IPS-18c (cell line): Measurements from ENCODE around the gene IFT20.
A peak's percentile ranks its signal among the peaks of the same experiment; 100 is the strongest.
"Not testable (repeated sequence)": the region's sequence is repeated elsewhere in the genome, so short reads cannot be mapped to it uniquely, and the experiment has no call there.

Experiments
- H3K4me3 ChIP-seq: 2 replicates; pipeline ENCODE4 v1.7.0; 2013; ENCODE audit warnings: low read depth, mild to moderate bottlenecking, low read length, moderate library complexity; ENCODE audit not compliant: insufficient read depth
- H3K9me3 ChIP-seq: one replicate; pipeline ENCODE4 v1.6.1; 2013; ENCODE audit warnings: mild to moderate bottlenecking, low read length, moderate library complexity; ENCODE audit not compliant: control insufficient read depth, insufficient read depth

The IFT20 gene

DNA sequence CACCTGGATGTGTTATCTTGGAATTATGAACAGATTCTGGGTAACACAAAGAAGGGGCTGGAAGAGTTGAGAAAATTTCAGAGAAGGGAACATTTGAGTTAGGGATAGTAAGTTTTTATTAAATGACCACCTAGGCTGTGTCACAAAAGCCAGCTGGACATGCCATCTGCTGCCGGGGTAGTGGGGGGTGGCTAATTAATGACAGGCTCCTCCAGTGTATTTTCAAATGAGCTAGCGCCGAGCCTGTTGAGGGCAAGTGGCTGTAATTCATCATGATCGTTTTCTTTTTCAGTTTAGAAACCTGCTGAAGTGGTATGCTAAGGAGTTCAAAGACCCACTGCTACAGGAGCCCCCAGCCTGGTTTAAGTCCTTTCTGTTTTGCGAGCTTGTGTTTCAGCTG lies 10.1 kb downstream of the IFT20 start:
- Histone ChIP-seq H3K4me3 (no peak overlapping the region), H3K9me3 (peaks cover 2% of the 10 kb centered on the region)

DNA sequence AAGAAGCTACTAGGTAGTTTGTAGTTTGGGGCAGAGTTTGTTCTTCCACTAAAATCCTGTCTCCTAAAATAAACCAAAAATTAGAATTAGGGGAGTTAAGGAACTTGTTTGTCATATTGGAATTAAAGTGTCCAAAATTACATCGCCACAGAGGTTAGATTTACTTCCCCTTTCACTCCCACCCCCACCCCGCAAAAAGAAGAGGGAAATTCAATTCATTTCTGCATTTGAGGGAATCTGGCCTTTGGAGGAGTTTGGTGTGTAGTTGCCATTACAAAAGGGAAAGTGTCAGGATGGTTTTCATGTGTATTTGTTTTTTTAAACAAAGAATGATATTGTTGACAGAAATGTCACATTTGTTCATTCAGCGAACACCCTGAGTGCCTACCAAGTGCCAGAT lies 10.5 kb downstream of the IFT20 start:
- Histone ChIP-seq H3K4me3 (no peak overlapping the region), H3K9me3 (peaks cover 2% of the 10 kb centered on the region)

DNA sequence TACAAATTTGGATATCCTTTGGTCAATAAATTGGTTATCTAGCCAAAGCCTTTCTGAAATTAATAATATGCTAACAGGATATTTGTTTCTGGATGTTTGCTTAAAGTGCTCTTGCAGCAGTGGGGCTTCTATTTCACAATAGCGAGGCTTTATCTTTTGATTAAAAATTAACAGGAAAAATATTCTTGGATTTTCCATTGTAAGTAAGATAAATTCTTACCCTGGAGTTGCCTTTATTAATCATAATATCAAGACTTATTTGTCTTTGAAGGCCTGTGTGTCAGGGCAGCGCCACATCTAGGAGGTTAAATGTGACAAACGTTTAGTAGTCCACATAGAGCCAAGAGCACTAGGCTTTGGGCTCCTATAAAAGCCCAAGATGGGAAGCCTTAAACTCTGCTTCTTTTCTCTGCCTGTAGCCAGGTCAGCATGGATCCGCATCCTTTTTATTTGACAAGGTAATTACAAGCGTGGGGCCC lies 11.0 kb downstream of the IFT20 start:
- H3K9me3 ChIP-seq: peaks cover 2% of the 10 kb centered on the region
- H3K4me3 ChIP-seq: no peak overlapping the region

DNA sequence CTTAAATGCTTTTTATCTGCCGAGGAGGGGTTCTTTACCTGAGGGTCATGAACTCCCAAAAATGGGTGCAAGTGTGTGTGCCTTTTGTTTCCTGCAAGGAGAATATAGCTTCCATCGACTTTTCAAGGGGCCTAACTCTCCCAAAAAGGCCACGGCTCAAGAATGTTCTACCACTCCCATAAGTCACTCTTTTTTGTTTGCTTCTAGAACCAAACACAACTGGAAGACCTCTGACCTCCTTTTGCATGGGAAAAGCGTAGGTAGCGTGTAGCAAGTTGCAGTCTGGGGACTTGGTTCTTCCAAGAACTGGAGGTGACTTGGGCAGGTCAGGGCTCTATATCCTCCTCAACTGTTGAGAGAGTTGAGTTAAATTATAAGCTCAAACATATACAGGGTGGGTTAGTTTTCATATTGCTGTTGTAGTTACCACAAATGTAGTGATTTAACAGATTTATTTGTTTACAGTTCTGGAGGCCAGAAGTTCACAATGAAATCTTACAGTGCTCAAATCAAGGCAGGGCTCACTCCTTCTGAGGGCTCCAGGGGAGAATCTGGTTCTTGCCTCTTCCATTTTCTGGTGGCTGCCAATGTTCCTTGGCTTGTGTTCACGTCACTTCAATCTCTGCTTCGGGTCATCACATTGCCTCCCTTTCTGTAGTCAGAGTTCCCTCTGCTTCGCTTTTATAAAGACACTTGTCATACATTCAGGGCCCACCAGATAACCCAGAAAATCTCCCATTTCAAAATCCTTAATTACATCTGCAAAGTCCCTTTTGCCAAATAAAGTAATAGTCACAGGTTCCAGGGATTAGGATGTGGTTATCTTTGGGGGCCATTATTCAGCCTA lies 14.8 kb downstream of the IFT20 start:
- Histone ChIP-seq H3K4me3 (peak overlapping the region; percentile 81), H3K9me3 (no peaks in the 10 kb centered on the region)

DNA sequence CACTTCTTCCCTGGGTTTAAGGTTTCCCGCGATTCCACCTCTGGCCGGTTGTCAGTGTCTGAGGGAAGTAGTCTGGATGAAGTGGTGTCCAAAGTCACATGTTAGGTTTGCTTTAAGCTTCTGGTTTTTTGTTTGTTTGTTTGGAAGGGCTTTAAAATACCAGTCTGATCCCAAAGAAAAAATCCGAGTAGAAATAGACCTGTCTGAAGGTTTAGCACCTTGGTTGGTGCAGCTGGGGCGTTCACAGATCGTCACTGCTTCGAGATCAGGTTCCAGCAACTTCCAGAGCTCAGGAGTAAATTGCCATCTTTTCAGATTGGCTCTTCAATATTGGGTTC lies 15.7 kb downstream of the IFT20 start:
- Histone ChIP-seq H3K4me3 (peak overlapping the region; percentile 81), H3K9me3 (no peaks in the 10 kb centered on the region)

DNA sequence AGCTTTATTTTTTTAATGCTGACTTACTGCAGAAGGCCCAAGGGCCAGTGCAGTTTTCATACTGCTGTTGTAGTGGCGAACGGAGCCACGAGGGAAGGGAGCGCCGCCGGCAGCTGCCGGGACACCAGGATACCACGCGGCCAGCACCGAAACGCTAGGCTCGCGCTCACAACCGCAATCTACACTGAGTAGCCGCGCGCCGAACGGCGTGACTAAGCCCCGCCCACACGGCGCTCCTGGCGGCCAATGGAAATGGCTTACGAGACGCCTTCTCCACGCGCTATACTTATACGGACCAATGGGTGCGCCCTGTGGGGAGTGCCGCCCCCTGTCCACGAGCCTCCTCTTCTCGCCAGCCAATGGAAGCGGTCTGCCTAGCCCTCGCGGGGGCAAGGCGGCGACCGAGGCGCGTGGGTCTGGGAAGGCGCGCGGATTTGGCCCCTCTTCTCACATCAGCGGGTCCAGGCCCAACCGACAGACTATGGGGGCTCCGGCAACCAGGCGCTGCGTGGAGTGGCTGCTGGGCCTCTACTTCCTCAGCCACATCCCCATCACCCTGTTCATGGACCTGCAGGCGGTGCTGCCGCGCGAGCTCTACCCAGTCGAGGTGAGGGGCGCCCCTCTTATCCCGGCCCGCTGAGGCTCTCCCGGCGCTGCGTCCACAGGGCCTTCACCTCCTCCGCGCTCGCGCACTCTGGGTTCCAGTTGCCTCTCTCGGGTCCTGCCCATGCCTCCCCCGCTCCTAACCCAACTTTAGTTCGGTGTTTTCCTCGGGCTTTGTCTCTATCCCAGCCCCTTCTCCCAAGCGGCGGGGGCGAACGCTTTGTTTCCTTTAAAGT lies 16.3 kb downstream of the IFT20 start, which contains the start of gene TMEM97:
Gene TMEM97, plus strand, starts transcription at position 442 of the 839 bp plus-strand sequence. Its CDS starts 40 bp downstream, at position 482.
- no peaks in the 10 kb centered on the region for H3K9me3 ChIP-seq
- H3K4me3 ChIP-seq: peak within 1 kb of the TSS; percentile 81

DNA sequence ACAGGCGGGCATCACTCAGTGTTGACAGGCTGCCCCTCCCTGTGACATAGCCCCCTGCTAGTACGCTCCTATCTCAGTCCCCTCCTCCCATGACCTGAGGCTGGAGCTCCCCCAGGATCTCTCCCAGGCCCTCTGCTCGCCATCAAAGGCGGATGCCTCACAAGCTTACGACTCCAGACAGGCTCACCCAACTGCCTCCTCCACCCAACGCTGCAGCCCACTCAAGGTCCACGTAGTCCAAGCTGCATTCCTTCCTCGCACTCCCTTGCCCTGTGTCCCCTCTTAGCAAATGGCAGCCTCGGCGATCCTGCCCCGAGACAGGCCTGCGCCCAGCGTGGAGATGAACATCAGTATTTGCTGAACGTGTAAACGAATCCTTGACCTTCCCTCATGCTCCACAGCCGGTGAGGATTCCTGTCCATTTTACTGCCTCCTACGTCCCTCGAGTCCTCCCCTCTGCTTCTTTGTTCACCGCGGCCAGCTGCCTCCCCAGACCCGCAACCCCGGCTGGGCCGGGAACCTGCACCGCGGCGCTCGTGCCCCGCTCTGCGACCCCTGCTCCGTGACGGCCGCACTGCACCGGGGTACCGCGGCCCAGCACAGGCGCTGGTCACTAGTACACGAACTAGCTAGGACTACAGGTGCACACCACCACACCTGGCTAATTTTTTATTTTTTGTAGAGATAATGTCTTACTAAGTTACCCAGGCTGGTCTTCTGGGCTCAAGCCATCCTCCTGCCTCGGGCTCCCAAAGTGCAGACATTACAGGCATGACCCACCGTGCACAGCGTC lies 17.1 kb downstream of the IFT20 start:
- Histone ChIP-seq H3K4me3 (peak overlapping the region; percentile 81), H3K9me3 (no peaks in the 10 kb centered on the region)

DNA sequence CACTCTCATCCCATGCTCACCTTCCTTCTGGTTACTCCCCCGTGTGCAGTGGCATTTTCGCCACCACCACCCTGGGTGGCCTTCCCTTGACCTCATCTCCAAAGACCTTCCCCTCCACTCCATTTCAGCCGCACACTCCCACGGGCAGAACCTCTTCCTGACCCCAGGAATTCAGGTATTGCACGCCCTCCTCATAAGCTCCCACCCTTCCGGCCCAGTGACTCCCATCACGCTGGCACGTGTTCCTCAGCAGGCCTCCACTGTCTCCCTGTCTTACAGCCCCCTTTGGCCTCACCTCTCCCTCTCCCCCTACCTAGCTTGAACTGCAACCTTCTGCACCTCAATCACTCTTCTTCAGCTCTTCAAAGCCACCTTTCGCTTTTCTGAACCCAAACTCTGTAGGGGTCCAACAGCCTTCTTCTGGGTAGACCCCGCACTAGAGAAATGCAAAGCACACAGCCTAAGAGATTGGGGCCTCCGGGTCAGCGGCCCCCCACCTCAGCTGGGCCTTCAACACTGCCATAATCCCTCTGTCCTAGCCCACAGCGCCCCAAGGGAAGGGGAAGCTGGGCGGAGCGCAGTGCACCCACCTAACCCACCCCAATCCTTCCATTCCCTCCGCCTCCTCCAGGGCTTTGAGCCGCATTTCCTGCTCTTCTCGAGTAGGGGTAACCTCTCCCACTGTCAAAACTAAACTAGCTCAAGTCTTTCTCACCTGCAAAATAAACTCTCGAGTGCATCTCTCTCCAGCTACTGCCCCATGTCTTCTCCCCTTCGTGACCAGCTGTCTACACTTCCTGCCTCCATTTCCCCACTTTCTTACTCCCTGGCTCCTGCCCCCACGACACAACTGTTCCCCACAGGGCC lies 17.9 kb downstream of the IFT20 start:
- Histone ChIP-seq H3K9me3 (no peaks in the 10 kb centered on the region), H3K4me3 (peak overlapping the region; percentile 81)

DNA sequence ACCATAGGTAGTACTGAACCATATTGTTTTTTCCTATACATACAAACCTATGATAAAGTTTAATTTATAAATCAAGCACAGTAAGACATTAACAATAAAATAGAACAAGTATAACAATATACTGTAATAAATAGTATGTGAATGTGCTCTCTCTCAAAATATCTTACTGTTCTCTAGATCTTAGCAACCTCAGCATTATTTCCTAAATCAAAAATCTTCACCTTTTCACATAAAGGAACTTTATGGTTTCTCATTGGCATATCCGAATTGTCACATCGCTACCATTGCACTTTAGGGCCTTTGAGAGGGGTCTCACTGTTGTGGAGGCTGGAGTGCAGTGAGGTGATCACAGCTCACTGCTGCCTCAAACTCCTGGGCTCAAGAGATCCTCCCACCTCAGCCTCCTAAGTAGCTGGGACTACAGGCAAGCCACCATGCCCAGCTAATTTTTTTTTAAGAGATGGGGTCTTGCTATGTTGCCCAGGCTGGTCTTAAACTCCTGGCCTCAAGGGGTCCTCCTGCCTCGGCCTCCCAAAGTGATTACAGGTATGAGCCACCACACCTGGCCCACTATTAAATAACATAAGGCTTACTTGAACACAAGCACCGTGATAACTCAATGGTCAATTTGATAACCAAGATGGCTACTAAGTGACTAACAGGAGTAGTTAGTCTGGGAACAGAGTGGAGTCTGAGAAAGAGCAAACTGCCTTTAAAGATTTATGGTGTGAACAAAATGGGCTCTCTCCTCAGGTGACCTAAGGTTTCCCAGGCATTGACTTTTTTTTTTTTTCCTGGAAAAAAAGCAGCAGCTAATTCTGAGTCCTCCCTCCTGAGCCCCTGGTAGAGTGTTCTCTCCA lies 19.2 kb downstream of the IFT20 start:
- H3K9me3 ChIP-seq: no peaks in the 10 kb centered on the region
- H3K4me3 ChIP-seq: no peak overlapping the region

DNA sequence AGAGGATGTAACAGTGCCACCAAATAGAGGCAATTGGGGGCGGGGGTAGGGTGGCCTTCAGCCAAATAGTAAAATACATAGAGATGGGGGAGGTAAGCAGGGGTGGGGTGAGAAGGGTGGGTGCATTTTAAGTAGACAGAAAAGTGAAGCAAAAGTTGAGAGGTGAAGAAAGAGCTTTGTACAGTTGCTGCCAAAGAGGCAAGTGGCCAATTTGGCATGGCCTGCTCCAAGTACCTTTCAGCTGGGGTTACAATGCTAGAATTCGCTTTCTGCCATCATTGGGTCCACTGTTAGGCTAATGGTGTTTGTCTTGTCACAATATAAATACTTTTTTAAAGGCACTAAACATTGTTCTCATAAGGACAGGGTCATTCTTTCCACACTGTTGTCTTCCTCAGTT lies 21.4 kb downstream of the IFT20 start:
- H3K9me3 ChIP-seq: no peaks in the 10 kb centered on the region
- no peak overlapping the region for H3K4me3 ChIP-seq

DNA sequence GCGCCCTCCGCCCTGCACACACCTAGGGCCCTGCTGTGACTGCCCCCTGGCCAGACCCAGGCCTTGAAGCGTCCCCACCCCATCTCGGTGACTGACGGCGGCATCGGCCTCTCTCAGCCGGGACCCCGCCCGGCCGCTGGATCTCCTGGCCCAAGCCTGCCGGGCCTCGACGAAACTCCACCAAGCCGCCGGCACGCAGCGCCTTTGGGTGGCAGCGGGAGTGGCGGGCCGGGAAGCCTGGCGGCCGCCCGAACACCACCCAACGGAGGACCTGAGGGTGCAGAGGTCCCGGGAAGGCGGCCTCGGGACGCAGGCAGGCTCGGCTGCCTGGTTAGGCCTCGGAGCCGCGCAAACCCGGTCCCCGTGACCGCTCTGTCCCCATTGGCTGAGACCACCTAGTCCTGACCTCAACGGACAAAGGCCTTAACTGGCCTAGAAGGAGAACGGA lies 28.3 kb downstream of the IFT20 start:
- H3K9me3 ChIP-seq: no peaks in the 10 kb centered on the region
- no peak overlapping the region for H3K4me3 ChIP-seq

DNA sequence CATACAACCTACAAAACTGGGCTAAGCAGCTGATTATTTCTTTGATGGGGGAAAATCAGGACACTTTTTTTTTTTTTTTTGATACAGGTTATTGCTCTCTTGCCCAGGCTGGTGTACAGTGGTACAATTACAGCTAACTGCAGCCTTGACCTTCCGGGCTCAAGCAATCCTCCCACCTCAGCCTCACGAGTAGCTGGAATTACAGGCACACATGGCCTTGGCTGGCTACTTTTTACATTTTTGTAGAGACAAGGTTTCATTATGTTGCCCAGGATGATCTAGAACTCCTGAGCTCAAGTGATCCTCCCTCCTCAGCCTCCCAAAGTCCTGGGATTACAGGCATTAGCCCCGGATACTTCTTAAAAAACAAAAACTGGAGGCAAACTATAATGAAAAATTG lies 36.8 kb downstream of the IFT20 start:
- Histone ChIP-seq H3K9me3 (no peaks in the 10 kb centered on the region), H3K4me3 (no peak overlapping the region)

DNA sequence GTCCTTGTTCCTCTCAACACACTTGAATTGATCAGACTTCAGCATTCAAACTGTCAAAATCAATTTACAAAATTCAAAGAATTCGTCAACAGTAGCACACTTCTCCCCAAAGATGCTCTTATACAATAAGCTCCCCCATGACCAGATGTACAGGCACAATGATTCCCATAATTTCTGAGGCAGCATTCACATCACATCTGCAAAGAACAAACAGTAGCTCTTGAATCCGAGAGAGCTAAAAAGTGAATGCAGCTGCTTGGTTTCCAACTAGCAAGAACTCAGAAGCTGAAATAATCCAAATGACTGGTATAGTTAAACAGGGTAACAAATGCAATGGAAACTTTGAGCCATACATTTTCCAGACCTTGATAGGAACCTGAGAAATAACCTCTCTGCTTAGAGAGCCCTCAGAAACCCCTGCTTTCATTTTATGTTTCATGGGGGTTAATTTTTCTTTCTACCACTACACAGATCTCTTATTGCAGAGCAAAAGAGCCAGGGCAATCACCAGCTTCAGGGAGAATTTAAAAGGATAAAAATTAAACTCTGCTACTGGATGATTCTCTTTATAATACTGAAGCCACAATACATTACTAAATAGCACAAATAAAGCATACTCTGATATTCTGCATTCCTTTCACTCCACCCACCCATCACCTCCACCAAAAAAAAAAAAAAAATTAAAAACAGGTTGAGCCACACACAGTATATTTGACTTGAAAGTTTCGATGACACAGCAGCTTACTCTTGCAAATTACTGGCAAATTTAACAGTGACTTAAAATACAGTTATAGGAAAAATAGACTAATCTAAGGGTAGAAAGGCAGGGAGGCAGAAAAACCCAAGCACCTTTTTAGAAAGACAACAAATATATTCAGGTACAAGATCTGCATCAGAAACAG lies 39.3 kb downstream of the IFT20 start:
- no peaks in the 10 kb centered on the region for H3K9me3 ChIP-seq
- H3K4me3 ChIP-seq: no peak overlapping the region

DNA sequence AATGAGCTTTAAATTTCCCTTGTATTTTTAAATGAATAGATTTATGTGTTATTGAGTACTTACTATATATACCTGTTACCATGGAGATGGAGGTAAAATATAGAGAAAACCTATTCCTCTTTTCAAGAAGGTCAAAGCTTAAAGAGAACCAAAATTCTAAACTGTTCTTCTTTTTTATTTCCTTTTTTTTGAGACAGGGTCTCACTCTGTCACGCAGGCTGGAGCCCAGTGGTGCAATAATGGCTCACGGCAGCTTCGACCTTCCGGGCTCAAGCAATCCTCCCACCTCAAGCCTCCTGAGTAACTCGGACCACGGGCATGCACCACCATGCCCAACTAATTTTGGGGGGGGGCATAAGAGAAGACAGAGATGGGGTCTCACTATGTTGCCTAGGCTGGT lies 41.3 kb downstream of the IFT20 start:
- H3K4me3 ChIP-seq: no peak overlapping the region
- no peaks in the 10 kb centered on the region for H3K9me3 ChIP-seq

DNA sequence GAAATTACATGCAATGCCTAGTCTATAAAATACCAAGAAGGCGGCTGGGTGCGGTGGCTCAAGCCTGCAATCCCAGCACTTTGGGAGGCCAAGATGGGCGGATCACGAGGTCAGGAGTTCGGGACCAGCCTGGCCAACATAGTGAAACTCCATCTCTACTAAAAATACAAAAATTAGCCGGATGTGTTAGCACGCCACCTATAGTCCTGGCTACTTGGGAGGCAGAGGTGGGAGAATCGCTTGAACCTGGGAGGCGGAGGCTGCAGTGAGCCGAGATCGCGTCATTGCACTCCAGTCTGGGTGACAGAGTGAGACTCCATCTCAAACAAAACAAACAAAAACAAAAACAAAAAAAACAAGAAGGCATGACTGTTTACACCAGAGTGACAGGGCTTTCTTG lies 42.4 kb downstream of the IFT20 start:
- not testable (repeated sequence) for H3K9me3 ChIP-seq, H3K4me3 ChIP-seq
